GM12891 (cell line): ENCODE data around the gene TRIB2.

Source experiments
- PAX5 ChIP-seq: IDR thresholded peaks from 2 replicates; pipeline ENCODE4 v1.6.1; 2011; ENCODE audit warnings: low read length, moderate library complexity, mild to moderate bottlenecking; ENCODE audit not compliant: insufficient read depth, severe bottlenecking
- POLR2A ChIP-seq: IDR thresholded peaks from 2 replicates; pipeline ENCODE4 v1.6.1; 2011; ENCODE audit warnings: low read depth, low read length, control low read depth
- POLR2AphosphoS5 ChIP-seq: IDR thresholded peaks from 2 replicates; pipeline ENCODE4 v1.6.1; 2011; ENCODE audit warnings: low read depth, low read length, control low read depth
- POU2F2 ChIP-seq: IDR thresholded peaks from 2 replicates; pipeline ENCODE4 v1.6.1; 2011; ENCODE audit warnings: low read depth, mild to moderate bottlenecking, control low read depth, low read length, moderate library complexity
- SPI1 ChIP-seq: IDR thresholded peaks from 2 replicates; pipeline ENCODE4 v1.6.1; 2011; ENCODE audit warnings: low read depth, low read length, control low read depth
- TAF1 ChIP-seq: IDR thresholded peaks from 2 replicates; pipeline ENCODE4 v1.6.1; 2011; ENCODE audit warnings: low read depth, low read length, control low read depth

DNA sequence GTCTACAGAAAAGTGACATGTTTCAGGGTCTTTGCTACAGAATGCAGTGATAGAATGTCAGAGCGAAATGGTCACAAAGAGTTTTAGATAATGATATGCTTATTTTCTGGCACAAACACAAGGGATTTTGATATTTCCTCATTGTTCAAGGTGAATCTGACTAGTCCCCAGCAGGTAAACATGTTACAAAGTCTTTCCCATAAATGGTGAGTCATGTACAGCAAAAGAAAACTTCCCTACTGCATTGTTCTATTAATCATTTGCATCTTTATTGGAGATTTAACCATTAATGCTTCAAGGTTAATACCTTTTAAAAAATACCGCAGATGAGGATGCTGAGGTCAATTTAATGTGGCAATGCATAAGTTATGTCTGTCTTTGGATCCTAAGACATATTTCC is 19.1 kb upstream of the TRIB2 start:
- TF ChIP-seq SPI1, result no peak
- TF ChIP-seq POLR2A, result no peak
- no peak for TF ChIP-seq TAF1
- TF ChIP-seq POU2F2, result no peak
- no peak for TF ChIP-seq POLR2AphosphoS5
- no peak for TF ChIP-seq PAX5
